Endothelial cell of umbilical vein (primary cell): ENCODE data around the gene HMX2. TPM values are rescaled to one million over a fixed set of nuclear protein-coding genes. Genes with fewer than 3 reads are reported as not detected.
A peak's percentile ranks its signal among the peaks of the same experiment; 100 is the strongest.

Experiments used
- BruUV-seq: library from RNA; stranded (reverse); fragments of 400-500 nt; replicated peaks from 2 replicates; lab custom pipeline; 2021; lab: Mats Ljungman, UMichigan
- CTCF ChIA-PET: fragments of 300-600, 350-600 bp; sonication (Branson Sonifier 250); formaldehyde crosslinking; loops from one replicate; lab custom pipeline; 2021; ENCODE audit warnings: antibody characterized with exemption, inconsistent platforms; lab: Charles Lee
- POLR2A ChIA-PET: fragments of 300-600, 350-600 bp; sonication (Branson Sonifier 250); formaldehyde crosslinking; loops from one replicate; lab custom pipeline; 2021; ENCODE audit warnings: antibody characterized with exemption, inconsistent platforms; lab: Charles Lee
- DNase-seq: peaks from one replicate; pipeline ENCODE4 v3.0.0-alpha.2; 2011; ENCODE audit warnings: low read depth, low spot score
- FAIRE-seq: peaks from 2 replicates; lab custom pipeline; 2011; peaks lifted over from hg19 to GRCh38; lab: Jason Lieb, UNC
- H2AFZ ChIP-seq: 2 replicates; pipeline ENCODE4 v1.6.0; 2012; ENCODE audit warnings: low read depth, low read length, control low read depth, inconsistent platforms
- H3K27ac ChIP-seq: 2 replicates; pipeline ENCODE4 v1.5.1; 2011; ENCODE audit warnings: low read depth, mild to moderate bottlenecking, control low read depth, low read length, moderate library complexity; ENCODE audit not compliant: insufficient read depth
- H3K27me3 ChIP-seq, 2 experiments: 2 replicates each; pipeline versions ENCODE4 v1.6.0 to v1.6.1; 2011; ENCODE audit warnings: low read length in 2 of 2, mixed read lengths in 1 of 2; ENCODE audit not compliant: control insufficient read depth in 2 of 2, insufficient read depth in 2 of 2
- H3K36me3 ChIP-seq, 2 experiments: 2 replicates in 1 of 2; 3 replicates in 1 of 2; pipeline ENCODE4 v1.5.1; 2011; ENCODE audit warnings: low read length in 2 of 2, mild to moderate bottlenecking in 1 of 2, moderate library complexity in 1 of 2; ENCODE audit not compliant: control insufficient read depth in 2 of 2, insufficient read depth in 2 of 2; ENCODE audit errors: extremely low read depth in 1 of 2
- H3K4me1 ChIP-seq: 3 replicates; pipeline ENCODE4 v1.5.1; 2011; ENCODE audit warnings: mild to moderate bottlenecking, low read length; ENCODE audit not compliant: control insufficient read depth, insufficient read depth; ENCODE audit errors: extremely low read depth
- H3K4me2 ChIP-seq: 2 replicates; pipeline ENCODE4 v1.6.1; 2011; ENCODE audit warnings: low read length, control low read depth, mixed read lengths; ENCODE audit not compliant: insufficient read depth
- H3K4me3 ChIP-seq, 3 experiments: fragments of 200-600 bp in 1 of 3; sonication (generic), shearing (Covaris generic) in 1 of 3; replicated peaks in 1 of 3; 2 replicates each; pipeline ENCODE4 v1.5.1; 2011 to 2016; ENCODE audit warnings: control low read depth in 3 of 3, low read length in 3 of 3, mild to moderate bottlenecking in 2 of 3, inconsistent platforms in 1 of 3, low read depth in 1 of 3, moderate library complexity in 1 of 3; ENCODE audit not compliant: insufficient read depth in 1 of 3
- H3K79me2 ChIP-seq: 2 replicates; pipeline ENCODE4 v1.6.0; 2012; ENCODE audit warnings: low read length, inconsistent platforms; ENCODE audit not compliant: control insufficient read depth, insufficient read depth
- H3K9ac ChIP-seq: replicated peaks from 2 replicates; pipeline ENCODE3; 2011; ENCODE audit warnings: low read length, control low read depth; ENCODE audit not compliant: insufficient read depth; ENCODE audit errors: extremely low read depth
- H3K9me1 ChIP-seq: replicated peaks from 3 replicates; pipeline ENCODE4 v1.6.0; 2011; ENCODE audit warnings: mild to moderate bottlenecking, low read length; ENCODE audit not compliant: control insufficient read depth, insufficient read depth; ENCODE audit errors: extremely low read depth
- H3K9me3 ChIP-seq: replicated peaks from 2 replicates; pipeline ENCODE4 v1.5.1; 2012; ENCODE audit warnings: low read length, inconsistent platforms; ENCODE audit not compliant: control insufficient read depth, insufficient read depth
- H4K20me1 ChIP-seq: replicated peaks from 2 replicates; pipeline ENCODE3; 2011; ENCODE audit warnings: mild to moderate bottlenecking, low read length; ENCODE audit not compliant: control insufficient read depth, insufficient read depth; ENCODE audit errors: extremely low read depth
- EZH2 ChIP-seq: IDR thresholded peaks from 2 replicates; pipeline ENCODE4 v1.6.1; 2012; ENCODE audit warnings: borderline replicate concordance, low read depth, mild to moderate bottlenecking, moderate library complexity, low read length, inconsistent platforms; ENCODE audit not compliant: severe bottlenecking
- GATA2 ChIP-seq: IDR thresholded peaks from 2 replicates; pipeline ENCODE4 v1.7.0; 2011; ENCODE audit warnings: low read depth, mild to moderate bottlenecking, moderate library complexity, mixed read lengths, low read length; ENCODE audit not compliant: insufficient read length, insufficient read depth
- JUN ChIP-seq: IDR thresholded peaks from 2 replicates; pipeline ENCODE4 v1.6.1; 2011; ENCODE audit warnings: borderline replicate concordance, low read depth; ENCODE audit not compliant: insufficient read length, insufficient read depth
- MYC ChIP-seq: IDR thresholded peaks from one replicate; pipeline ENCODE4 v1.6.1; 2011; ENCODE audit warnings: mild to moderate bottlenecking, low read depth, low read length
- dilution Hi-C: fragments of 300-500 bp; cut with MboI; formaldehyde crosslinking; loops from one replicate; pipeline ENCODE4 v1.15.0; 2019; ENCODE audit warnings: low sequenced_read_pairs; ENCODE audit not compliant: extremely low pct_ligation_motif_present
- intact Hi-C: fragments of 100-400 bp; cut with micrococcal nuclease; formaldehyde crosslinking; loops from one replicate; pipeline ENCODE4 v1.10.0; 2022
- polyA plus RNA-seq, 4 experiments: library from polyadenylated mRNA; depleted of rRNA in 3 of 4; stranded (reverse) in 3 of 4; unstranded in 1 of 4; fragments of >200 nt; gene quantifications; 2 replicates each; pipeline versions ENCODE4 v1.2.1 to v1.2.3, GENCODE V29; 2011 to 2012; ENCODE audit warnings: missing spikeins in 1 of 4
- total RNA-seq: library from RNA; stranded (reverse); gene quantifications from 2 replicates; pipeline ENCODE4 v1.2.3, GENCODE V29; 2021
- TF ChIP-seq, protein P1 (sequence below): IDR thresholded peaks from 2 replicates; pipeline ENCODE4 v1.6.1; 2011; ENCODE audit not compliant: insufficient read depth, insufficient read length

Gene HMX2
- total and polyA plus RNA-seq, 2 donors (not counting 3 experiments of a cell fraction or from before 2014, with no cell fraction given), result not detected

DNA sequence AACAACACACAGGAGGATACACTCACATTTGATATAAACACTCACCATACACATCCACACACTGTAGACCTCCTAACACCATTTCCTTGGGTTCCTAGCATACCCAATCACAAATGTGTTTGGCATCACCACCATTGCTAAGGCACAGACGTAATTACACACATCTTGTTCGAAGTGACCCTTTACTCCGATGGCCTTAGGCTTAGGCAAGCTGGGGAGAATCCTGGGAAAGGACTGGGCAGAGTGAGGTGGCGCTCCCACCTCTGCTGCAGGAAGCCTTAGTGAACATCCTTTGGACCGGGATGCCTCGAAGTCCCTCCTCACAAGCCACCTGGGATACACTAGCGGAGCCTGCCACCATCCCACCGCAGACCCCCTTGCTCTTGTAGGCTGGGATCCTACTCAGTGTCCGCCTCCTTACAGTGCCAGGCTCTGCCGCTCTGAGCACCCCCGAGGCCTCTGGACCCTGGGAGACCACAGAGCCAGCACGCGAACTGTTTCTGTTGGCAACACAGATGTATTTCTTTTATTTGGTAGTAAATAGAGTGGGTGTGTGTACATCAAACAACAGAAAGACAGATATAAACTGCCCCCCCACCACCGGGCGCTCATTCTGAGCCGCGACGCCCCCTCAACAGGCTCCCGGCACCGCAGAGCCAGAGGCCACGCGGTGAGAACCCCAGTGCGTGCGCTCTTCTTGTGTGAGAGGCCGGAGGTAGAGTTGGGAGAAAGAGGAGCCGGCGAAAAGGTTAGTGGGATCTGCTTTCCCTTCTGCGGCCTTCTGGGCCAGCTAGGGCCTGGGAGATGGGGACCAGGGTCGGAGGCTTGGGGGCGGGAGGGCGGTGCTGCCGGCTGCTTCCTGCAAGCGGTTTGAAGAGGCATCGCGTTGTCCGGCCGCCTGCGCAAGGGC, 5.9 kb upstream of the HMX2 start:
- dilution Hi-C loops, result no loop called here
- H3K79me2 ChIP-seq, result no peaks in the 10 kb centered on the region
- H3K4me1 ChIP-seq, result no peaks in the 10 kb centered on the region
- no TSS peak for BruUV-seq
- POLR2A ChIA-PET, result no interaction called here
- no peak for FAIRE-seq
- TF ChIP-seq EZH2 (peak; percentile 20), JUN (no peak)
- intact Hi-C loops, result no loop called here
- H3K27me3 ChIP-seq, result peaks cover 94 to 100% of the 10 kb centered on the region in 2 experiments
- no peak for DNase-seq
- no peak overlapping the region for H3K9ac ChIP-seq
- H3K4me3 ChIP-seq, result no peak overlapping the region
- CTCF ChIA-PET, result interaction anchor here (0.7 to 2.6 kb wide), 3 partner anchors 9 kb away, joined by 3 to 12 read pairs (median 3); no protein-coding TSS in a partner anchor
- H3K9me3 ChIP-seq, result no peaks in the 10 kb centered on the region
- no peaks in the 10 kb centered on the region for H4K20me1 ChIP-seq
- H3K36me3 ChIP-seq, result no peaks in the 10 kb centered on the region
- no peak overlapping the region for H2AFZ ChIP-seq
- no peak overlapping the region for H3K27ac ChIP-seq
- no peak overlapping the region for H3K4me2 ChIP-seq
- H3K9me1 ChIP-seq, result no peaks in the 10 kb centered on the region

DNA sequence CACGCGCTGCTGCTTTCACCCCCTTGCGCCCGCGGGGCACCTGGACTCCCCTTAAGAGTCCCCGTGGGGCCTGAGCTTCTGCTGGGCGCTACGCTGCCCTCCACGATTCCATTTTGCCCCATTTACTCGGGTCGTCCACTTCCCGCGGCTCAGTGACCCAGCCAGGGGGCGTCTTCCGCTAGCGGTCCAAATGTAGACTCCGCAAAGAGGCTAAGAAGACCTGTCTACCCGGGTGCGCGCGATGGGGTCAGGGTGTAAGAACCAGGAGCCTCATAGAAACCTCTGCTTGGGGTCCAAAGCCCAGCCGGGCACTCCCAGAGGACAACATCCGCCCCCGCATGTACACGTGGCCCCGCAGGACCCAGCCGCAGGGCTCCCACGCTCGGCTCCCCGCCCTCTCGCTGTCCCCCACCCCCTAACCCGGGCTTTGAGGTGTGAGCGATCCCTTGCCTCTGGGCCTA, 5.2 kb upstream of the HMX2 start:
- H3K9me3 ChIP-seq, result no peaks in the 10 kb centered on the region
- ChIA-PET CTCF (interaction anchor here (0.7 to 1.5 kb wide), 2 partner anchors 8 to 9 kb away, joined by 3 read pairs; no protein-coding TSS in a partner anchor), POLR2A (no interaction called here)
- H3K79me2 ChIP-seq, result no peaks in the 10 kb centered on the region
- no peaks in the 10 kb centered on the region for H3K36me3 ChIP-seq
- FAIRE-seq, result no peak
- no TSS peak for BruUV-seq
- H3K27ac ChIP-seq, result no peak overlapping the region
- intact Hi-C loops, result no loop called here
- no peaks in the 10 kb centered on the region for H3K4me1 ChIP-seq
- no peaks in the 10 kb centered on the region for H4K20me1 ChIP-seq
- H2AFZ ChIP-seq, result no peak overlapping the region
- H3K9me1 ChIP-seq, result no peaks in the 10 kb centered on the region
- H3K9ac ChIP-seq, result no peak overlapping the region
- TF ChIP-seq GATA2, result no peak
- no peak for TF ChIP-seq MYC
- TF ChIP-seq, protein P1, sequence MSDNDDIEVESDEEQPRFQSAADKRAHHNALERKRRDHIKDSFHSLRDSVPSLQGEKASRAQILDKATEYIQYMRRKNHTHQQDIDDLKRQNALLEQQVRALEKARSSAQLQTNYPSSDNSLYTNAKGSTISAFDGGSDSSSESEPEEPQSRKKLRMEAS, result no peak
- dilution Hi-C loops, result no loop called here
- no peak overlapping the region for H3K4me2 ChIP-seq
- no peak for DNase-seq
- no peak overlapping the region for H3K4me3 ChIP-seq
- H3K27me3 ChIP-seq, result peaks cover 94 to 100% of the 10 kb centered on the region in 2 experiments
